KBM-7 (cell line): ENCODE measurements around the gene SON.

Experiments used
- DNase-seq: peaks from one replicate; pipeline ENCODE4 v3.0.0-alpha.2; 2015
- in situ Hi-C: fragments of 300-500 bp; cut with MboI; formaldehyde crosslinking; loops from 2 replicates; pipeline ENCODE4 v1.14.3; 2020; ENCODE audit warnings: low sequenced_read_pairs, low pct_unique_long_range_greater_than_20kb, mixed read lengths

The SON gene

DNA sequence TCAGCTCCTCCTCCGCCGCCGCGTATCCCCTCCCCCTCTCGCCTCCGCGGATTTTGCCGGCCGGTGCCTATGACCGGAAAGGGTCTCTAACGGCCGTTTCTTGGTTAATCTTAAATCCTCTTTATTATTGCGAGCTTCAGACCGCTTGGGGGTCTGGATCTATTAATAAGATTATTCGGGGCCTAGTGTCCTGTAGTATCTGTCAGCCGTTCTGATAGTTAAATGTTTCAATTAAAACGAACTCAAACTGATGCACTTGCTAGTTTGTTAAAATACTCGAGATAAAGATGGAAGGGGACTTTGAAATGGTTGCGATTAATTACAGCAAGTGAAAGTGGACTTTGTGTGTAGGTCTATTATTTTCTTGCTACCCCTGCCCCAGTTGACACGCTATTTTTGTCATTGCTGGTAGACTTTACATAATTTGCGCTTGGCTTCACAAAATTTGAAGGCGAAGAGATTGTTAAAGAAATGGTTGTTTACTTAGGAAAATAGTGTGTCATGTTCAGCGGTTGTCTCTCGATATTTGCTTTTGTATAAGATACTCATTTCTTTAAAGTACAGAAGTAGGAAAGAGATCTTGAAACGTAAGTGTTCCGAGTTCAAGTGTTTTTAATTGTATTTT, 779 bp downstream of the SON start:
- peak; percentile 69 for DNase-seq
- in situ Hi-C loops: no loop called here

DNA sequence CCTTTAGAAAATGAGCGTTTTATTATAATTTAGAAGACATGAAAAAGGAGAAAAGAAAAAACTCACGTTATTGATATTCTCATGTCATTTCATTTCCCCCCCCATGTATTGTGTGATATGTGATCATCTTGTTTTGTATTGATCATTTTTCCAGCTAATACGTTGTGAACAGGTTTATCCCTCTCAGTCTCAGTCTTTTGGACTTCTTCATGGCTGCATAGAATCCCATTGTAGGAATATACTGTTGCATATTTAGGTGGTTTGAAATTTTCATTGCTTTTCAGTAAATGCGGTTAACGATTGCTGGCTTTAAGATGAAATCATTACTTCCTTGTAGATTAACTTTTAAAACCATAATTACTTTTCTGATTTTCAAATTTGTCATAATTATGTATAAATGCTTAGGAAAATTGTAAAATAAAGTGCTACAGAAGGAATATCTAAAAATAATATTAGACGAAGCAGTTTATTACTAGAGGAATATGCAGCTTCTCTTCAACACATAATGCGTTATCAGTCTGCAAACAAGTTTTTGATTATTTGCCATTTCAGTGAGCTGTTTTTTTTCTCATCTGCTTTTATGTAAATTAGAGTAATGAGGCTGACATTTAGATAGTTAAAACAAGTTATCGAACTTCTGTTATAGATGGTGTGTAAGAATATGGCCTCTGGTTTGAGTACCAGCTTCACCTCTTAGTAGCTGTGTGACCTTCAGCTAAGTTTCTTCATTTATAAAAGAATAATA, 1.8 kb downstream of the SON start:
- in situ Hi-C loops: no loop called here
- DNase-seq: no peak

DNA sequence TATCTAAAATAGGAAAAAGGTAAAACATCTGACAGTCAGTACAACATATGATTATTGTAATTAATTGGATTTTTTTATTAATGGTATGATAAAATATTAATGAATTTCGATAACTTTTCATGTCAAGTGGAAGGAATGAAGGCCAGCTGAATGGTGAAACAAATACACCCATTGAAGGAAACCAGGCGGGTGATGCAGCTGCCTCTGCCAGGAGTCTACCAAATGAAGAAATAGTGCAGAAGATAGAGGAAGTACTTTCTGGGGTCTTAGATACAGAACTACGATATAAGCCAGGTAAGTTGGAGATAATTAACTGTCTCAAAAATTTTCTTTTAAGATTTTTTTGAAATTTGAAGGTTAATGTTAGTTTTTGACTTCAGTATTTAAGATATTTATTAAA, 3.2 kb downstream of the SON start:
- in situ Hi-C loops: no loop called here
- DNase-seq: peak; percentile 48

DNA sequence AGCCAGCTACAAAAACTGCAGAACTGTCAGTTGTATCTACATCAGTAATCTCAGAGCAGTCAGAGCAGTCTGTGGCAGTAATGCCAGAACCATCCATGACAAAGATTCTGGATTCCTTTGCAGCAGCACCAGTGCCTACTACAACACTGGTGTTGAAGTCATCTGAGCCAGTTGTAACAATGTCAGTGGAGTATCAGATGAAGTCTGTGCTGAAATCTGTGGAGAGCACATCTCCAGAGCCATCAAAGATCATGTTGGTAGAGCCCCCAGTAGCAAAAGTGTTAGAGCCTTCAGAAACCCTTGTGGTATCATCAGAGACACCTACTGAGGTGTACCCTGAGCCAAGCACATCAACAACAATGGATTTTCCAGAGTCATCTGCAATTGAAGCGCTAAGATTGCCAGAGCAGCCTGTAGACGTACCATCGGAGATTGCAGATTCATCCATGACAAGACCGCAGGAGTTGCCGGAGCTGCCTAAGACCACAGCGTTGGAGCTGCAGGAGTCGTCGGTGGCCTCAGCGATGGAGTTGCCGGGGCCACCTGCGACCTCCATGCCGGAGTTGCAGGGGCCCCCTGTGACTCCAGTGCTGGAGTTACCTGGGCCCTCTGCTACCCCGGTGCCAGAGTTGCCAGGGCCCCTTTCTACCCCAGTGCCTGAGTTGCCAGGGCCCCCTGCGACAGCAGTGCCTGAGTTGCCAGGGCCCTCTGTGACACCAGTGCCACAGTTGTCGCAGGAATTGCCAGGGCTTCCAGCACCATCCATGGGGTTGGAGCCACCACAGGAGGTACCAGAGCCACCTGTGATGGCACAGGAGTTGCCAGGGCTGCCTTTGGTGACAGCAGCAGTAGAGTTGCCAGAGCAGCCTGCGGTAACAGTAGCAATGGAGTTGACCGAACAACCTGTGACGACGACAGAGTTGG, 7.3 kb downstream of the SON start:
- no peak for DNase-seq
- in situ Hi-C loops: no loop called here

DNA sequence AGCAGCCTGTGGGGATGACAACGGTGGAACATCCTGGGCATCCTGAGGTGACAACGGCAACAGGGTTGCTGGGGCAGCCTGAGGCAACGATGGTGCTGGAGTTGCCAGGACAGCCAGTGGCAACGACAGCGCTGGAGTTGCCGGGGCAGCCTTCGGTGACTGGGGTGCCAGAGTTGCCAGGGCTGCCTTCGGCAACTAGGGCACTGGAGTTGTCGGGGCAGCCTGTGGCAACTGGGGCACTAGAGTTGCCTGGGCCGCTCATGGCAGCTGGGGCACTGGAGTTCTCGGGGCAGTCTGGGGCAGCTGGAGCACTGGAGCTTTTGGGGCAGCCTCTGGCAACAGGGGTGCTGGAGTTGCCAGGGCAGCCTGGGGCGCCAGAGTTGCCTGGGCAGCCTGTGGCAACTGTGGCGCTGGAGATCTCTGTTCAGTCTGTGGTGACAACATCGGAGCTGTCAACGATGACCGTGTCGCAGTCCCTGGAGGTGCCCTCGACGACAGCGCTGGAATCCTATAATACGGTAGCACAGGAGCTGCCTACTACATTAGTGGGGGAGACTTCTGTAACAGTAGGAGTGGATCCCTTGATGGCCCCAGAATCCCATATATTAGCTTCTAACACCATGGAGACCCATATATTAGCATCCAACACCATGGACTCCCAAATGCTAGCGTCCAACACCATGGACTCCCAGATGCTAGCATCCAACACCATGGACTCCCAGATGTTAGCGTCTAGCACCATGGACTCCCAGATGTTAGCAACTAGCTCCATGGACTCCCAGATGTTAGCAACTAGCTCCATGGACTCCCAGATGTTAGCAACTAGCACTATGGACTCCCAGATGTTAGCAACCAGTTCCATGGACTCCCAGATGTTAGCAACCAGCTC, 8.2 kb downstream of the SON start:
- no peak for DNase-seq
- in situ Hi-C loops: no loop called here

DNA sequence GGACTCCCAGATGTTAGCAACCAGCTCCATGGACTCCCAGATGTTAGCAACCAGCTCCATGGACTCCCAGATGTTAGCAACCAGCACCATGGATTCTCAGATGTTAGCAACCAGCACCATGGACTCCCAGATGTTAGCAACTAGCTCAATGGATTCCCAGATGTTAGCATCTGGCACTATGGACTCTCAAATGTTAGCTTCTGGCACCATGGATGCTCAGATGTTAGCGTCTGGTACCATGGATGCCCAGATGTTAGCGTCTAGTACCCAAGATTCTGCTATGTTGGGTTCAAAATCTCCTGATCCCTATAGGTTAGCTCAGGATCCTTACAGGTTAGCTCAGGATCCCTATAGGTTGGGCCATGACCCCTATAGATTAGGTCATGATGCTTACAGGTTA, 8.8 kb downstream of the SON start:
- in situ Hi-C loops: no loop called here
- no peak for DNase-seq

DNA sequence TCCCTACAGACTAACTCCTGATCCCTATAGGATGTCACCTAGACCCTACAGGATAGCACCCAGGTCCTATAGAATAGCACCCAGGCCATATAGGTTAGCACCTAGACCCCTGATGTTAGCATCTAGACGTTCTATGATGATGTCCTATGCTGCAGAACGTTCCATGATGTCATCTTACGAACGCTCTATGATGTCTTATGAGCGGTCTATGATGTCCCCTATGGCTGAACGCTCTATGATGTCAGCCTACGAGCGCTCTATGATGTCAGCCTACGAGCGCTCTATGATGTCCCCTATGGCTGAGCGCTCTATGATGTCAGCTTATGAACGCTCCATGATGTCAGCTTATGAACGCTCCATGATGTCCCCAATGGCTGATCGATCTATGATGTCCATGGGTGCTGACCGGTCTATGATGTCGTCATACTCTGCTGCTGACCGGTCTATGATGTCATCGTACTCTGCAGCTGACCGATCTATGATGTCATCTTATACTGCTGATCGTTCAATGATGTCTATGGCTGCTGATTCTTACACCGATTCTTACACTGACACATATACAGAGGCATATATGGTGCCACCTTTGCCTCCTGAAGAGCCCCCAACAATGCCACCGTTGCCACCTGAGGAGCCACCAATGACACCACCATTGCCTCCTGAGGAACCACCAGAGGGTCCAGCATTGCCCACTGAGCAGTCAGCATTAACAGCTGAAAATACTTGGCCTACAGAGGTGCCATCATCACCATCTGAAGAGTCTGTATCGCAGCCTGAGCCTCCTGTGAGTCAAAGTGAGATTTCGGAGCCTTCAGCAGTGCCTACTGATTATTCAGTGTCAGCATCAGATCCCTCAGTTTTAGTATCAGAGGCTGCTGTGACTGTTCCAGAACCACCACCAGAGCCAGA, 9.5 kb downstream of the SON start:
- in situ Hi-C loops: no loop called here
- no peak for DNase-seq

DNA sequence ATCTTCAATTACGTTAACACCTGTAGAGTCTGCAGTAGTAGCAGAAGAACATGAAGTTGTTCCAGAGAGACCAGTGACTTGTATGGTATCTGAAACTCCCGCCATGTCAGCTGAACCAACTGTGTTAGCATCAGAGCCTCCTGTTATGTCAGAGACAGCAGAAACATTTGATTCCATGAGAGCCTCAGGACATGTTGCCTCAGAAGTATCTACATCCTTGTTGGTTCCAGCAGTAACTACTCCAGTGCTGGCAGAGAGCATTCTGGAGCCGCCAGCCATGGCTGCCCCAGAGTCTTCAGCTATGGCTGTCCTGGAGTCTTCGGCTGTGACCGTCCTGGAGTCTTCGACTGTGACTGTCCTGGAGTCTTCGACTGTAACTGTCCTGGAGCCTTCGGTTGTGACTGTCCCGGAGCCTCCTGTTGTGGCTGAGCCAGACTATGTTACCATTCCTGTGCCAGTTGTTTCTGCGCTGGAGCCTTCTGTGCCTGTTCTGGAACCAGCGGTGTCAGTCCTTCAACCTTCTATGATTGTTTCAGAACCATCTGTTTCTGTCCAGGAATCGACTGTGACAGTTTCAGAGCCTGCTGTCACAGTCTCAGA, 10.3 kb downstream of the SON start:
- in situ Hi-C loops: no loop called here
- no peak for DNase-seq

DNA sequence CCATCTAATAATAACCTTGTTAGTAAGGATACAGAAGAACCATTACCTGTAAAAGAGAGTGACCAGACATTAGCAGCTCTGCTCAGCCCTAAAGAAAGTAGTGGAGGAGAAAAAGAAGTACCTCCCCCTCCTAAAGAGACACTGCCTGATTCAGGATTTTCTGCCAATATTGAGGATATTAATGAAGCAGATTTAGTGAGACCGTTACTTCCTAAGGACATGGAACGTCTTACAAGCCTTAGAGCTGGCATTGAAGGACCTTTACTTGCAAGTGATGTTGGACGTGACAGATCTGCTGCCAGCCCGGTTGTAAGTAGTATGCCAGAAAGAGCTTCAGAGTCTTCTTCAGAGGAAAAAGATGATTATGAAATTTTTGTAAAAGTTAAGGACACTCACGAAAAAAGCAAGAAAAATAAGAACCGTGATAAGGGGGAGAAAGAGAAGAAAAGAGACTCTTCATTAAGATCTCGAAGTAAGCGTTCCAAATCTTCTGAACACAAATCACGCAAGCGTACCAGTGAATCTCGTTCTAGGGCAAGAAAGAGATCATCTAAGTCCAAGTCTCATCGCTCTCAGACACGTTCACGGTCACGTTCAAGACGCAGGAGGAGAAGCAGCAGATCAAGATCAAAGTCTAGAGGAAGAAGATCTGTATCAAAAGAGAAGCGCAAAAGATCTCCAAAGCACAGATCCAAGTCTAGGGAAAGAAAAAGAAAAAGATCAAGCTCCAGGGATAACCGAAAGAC, 11.6 kb downstream of the SON start:
- in situ Hi-C loops: no loop called here
- DNase-seq: no peak

DNA sequence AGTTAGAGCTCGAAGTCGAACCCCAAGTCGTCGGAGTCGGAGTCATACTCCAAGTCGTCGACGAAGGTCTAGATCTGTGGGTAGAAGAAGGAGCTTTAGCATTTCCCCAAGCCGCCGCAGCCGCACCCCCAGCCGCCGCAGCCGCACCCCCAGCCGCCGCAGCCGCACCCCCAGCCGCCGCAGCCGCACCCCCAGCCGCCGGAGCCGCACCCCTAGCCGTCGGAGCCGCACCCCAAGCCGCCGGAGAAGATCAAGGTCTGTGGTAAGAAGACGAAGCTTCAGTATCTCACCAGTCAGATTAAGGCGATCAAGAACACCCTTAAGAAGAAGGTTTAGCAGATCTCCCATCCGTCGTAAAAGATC, 12.1 kb downstream of the SON start:
- DNase-seq: no peak
- in situ Hi-C loops: no loop called here

DNA sequence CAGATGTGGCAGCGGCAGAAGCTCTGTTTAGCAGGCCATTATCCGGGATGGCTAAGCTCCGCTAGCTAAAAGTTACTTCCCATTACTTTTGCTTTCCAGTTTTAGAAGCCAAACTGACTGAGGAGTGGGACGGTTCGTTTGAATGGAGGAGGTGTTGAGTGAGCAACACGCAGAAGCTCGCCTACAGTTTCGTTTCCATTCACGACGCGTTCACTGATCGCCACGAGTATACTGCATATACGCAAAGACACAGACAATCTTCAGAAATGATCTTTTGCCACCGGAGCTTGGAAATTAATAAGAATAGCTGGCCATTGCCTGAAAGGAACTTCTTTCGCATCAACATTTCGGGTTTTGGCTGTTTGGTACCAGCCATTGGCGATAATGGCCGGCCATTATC, 14.6 kb downstream of the SON start:
- in situ Hi-C loops: no loop called here

DNA sequence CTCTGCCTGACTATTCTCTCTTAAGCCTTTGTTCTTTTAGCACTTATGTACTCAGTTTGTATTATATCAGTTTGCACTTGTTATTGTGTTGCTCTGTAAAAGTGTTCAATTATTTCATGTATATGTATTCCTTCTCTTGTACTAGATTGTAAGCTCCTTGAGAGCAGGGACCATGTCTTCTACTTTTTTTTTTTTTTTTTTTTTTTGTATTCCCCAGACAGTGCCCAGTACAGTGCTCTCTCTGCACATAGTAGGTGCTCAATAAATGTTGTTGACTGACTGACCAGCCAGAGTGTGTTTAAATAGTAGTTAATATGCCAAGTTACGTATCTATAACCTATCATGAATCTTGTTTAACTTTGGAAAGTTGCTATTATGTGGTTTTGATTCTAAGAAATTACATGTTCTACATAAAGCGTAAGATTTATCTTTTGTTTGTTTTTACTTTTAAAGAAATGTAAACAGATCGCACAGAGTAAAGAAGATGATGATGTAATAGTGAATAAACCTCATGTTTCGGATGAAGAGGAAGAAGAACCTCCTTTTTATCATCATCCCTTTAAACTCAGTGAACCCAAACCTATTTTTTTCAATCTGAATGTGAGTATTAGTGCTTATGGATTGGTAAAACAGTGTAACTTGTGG, 16.1 kb downstream of the SON start:
- in situ Hi-C loops: no loop called here
- DNase-seq: no peak

More for the DNA sequence above, 14.6 kb downstream of the SON start:
- no peak for DNase-seq

DNA sequence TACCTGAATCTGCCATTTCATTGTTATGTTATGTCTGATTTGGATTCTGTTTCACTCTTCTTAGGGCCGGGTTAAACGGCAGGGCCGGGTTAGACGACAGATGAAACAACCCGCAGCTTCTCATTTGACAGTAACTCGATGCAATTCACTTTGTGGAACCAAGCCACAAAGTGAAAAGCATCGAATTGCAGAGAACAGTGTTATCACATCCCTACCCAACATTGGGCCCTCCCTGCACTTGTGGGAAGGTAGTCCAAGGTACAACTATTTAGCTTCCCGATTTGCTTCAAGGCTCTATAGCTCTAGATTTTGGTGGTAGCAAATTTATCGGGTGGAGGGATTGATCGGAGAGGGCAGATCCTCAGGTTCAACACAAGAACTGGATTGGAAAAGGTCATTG, 17.0 kb downstream of the SON start:
- DNase-seq: no peak
- in situ Hi-C loops: no loop called here

DNA sequence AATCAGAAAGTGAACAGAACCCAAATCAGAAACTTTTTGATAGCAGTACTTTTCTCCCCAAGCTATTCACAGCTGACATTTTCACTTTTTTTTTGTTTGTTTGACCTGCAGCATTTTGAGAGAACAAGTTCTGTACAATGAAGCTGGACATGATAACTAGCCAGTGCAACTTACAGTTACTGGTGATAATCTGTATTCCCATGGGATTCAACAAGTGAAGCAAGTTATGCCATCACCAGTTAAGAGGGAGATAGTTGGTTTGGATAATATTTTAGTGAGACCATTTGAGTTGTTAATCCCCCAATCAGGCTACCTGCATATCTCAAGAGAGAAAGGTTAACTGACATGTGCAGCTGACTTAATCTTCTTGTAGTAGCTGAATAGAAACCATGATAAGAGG, 18.1 kb downstream of the SON start:
- in situ Hi-C loops: no loop called here
- no peak for DNase-seq

DNA sequence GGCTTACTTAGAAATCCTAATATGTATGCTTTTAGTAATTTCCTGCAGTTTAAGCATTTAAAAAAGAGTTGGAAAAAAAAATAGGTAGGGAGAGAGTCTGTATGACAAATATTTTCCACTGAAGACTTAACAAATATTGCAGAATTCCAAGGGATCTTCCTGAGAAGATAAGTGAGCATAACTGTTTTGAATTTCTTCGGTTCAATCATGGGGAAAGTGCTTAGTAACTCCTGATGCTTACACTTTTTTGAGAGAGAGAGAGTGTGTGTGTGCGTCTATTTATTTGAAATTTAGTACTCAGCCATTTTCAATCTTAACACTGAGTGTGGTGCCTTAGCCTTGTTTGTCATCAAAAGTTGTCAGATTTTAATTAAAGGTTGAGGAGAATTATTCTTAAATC, 18.5 kb downstream of the SON start:
- DNase-seq: no peak
- in situ Hi-C loops: no loop called here

DNA sequence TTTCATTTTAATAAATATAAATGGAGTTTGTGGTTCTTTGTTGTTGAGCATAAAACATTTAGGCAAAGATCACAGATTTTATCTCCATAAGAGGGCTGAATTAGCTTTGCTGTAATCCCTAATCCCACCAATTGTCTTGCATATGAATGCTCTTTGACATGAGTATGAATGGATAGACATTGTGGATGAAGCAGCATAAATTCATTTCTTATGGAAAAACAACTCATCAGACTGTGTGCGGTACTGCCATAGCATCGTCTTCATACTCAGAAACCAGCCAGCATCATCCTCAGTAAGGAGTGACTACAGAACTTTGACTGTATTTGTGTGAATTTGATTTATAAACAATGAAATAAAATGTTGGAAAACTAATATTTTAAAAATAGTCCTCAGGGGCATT, 19.6 kb downstream of the SON start:
- in situ Hi-C loops: no loop called here
- no peak for DNase-seq

DNA sequence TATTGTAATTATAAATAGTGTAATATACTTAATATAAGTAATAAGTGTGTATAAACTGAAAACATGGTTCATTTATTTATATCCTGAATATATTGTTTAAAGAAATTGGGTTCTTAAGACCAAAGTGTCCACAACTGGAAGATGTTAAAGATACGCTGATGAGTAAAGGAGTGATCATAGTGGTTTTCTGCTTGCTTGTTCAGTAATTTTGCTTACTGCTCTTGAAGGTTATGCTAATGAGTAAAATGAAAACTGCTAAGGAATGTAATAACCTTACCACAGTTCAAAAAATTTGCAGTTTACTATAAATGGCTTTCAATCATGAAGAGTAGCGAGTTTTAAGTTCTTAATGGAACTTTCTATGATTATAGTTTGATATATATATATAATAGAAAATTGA, 23.7 kb downstream of the SON start:
- in situ Hi-C loops: no loop called here

More for the DNA sequence above, 23.7 kb downstream of the SON start:
- no peak for DNase-seq
